GM20431 (cell line): ENCODE data around the gene SENP8.
"Not testable (repeated sequence)": the region's sequence is repeated elsewhere in the genome, so short reads cannot be mapped to it uniquely, and the experiment has no call there.

Source experiments
- in situ Hi-C: fragments of 300-500 bp; cut with MseI, MboI; formaldehyde crosslinking; loops from one replicate; pipeline ENCODE4 v1.15.0; 2020; ENCODE audit warnings: low sequenced_read_pairs; ENCODE audit not compliant: unreplicated experiment

Gene SENP8

DNA sequence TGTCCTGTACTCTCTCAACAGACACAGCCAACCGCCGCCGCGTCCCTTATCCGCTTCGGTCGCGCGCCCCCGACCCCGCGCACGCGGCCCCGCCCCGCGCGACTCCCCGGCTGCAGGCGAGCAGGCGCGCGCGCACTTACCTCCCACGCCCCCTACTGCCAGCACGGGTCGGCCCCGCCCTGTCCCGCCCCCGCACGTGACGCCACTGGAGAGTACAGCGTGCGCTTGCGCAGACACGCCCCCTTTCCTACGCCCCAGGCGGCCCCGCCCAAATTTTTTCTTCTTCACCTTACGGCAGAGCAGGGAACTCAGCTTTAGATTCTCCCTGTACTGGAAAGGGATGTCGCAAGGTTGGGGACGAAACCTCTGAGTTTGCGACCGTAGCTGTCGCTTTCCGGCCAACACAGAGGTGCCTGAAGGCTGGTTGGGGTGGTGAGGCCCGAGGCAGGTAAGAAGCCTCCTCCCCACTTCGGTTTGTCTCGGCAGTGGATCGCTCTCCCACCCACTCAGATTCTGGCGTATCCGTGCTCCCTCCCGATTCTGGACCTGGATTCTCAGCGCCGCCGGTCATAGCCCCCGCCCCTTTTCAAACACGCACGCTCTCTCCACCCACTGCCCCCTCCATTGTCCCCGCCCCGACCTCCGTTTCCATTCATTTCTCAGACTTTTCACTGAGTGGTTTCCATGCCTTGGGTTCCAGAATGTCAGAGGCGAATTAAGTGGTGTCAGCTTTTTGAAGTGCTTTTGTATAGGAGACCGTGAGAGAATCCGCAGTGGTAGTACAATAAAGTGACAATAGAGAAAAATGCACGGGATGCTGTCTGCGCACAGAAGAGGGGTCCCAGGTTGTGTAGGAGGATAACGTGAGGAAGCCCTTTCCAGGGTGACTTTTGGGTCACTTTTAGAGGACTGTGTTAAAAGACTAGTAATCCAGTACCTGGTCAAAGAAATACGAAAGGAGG lies at the start of gene SENP8, which contains the start of gene MYO9A:
TSS of gene SENP8 (plus strand) at position 387 of the 962 bp plus-strand sequence. CDS start 21,221 bp downstream, outside the sequence.
TSS of gene MYO9A (minus strand) at position 134 of the 962 bp plus-strand sequence. CDS start 71,587 bp downstream, outside the sequence.
- in situ Hi-C loops, result no loop called here

DNA sequence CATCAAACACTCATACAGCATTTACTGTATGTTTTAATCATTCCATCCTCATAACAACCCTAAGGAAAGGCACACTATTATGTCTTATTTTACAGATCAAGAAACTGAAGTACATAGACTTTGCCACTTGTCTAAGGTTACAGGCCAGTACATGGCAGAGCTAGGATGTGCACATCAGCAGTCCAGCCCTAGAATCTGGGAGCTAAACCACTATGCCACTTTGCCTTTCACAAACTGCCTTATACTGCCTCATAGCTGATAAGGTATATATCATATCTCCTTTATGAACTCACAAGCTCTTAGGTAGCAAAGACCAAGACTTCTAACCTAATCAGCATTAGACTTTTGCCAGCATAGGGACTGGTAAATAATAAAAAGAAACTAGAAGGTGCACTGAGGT lies 49.3 kb upstream of the SENP8 start:
- in situ Hi-C loops, result no loop called here

DNA sequence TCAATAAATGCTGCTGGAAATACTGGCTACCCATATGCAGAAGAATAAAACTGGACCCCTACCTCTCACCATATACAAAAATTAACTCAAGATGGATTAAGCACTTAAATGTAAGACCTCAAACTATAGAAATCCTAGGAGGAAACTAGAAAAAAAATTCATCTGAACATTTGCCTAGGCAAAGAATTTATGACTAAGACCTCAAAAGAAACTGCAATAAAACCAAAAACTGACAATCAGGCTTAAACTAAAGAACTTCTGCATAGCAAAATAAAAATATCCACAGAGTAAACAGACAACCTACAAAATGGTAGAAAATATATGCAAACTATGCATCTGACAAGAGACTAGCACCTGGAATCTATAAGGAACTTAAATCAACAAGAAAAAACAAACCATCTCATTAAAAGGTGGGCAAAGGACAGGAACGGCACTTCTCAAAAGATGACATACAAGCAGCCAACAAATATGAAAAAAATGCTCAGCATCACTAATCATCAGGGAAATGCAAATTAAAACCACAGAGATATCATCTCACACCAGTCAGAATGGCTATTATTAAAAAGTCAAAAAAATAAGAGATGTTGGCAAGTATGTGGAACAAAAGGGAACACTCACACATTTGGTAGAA lies 47.3 kb upstream of the SENP8 start:
- in situ Hi-C loops, result no loop called here

DNA sequence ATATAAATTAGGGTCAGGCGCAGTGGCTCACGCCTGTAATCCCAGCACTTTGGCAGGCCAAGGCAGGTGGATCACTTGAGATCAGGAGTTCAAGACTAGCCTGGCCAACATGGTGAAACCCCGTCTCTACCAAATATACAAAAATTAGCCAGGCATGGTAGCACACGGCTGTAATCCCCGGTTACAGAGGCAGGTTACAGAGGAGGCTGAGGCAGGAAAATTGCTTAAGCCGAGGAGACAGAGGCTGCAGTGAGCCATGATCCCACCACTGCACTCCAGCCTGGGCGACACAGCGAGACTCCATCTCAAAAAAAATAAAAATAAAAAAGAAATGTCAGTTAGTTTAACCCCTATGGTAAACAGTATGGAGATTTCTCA lies 46.8 kb upstream of the SENP8 start:
- in situ Hi-C loops, result not testable (repeated sequence)

DNA sequence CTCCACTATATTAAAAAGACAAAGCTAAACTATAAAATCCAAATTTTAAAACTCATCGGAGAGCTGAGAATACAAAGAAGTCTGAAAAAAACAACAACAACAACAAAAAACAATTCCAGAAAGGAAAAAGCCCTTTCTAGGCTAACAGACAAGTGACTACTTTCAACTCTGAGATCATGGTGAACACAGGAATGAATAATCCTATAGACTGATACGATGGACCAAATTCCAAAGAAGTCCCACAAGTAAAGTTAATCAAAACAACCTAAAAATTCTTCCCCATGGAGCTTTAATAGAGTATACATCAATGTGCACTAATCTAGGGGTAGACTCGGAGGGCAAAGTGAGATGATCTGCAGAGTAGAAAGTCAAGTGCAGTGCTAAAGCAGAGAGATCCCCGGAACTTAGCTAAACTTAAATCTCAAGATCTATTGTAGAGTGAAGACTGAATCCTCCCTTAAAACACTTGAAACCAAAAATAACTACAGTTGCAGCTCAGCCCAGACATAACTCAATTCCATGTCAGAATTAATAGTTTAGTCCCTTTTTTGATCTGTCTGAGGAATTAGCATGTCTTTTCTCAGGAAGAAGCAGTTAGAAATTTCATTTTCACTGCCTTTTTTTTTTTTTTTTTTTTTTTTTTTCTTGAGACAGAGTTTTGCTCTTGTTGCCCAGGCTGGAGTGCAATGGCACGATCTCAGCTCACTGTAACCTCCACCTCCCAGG lies 43.7 kb upstream of the SENP8 start:
- in situ Hi-C loops, result no loop called here

DNA sequence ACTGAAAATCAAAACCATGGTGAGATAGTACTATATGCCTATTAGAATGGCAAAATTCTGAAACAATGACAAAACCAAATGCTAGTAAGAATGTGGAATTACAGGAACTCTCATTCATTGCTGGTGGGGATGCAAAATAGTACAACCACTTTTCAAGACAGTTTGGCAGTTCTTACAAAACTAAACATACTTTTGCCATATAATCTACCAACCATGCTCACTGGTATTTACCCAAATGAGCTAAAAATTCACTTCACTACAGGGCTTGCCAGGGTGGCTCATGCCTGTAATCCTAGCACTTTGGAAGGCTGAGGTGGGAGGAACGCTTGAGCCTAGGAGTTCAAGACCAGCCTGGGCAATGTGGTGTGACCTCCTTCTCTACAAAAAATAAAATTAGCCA lies 40.3 kb upstream of the SENP8 start:
- in situ Hi-C loops, result no loop called here

DNA sequence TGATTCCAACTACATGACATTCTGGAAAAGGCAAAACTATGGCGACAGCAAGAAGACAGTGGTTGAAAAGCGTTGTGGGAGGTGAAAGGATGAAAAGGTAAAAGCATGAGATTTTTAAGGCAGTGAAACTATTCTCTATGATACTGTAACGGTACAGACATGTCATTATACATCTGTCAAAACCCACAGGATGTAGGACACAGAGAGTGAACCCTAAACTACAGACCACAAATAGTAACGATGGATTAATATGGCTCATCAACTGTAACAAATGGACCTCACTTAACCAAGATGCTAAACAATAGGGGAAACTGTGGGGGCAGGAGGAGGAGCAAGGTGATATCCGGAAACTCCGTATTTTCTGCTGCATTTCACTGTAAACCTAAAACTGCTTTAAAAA lies 39.3 kb upstream of the SENP8 start:
- in situ Hi-C loops, result no loop called here

DNA sequence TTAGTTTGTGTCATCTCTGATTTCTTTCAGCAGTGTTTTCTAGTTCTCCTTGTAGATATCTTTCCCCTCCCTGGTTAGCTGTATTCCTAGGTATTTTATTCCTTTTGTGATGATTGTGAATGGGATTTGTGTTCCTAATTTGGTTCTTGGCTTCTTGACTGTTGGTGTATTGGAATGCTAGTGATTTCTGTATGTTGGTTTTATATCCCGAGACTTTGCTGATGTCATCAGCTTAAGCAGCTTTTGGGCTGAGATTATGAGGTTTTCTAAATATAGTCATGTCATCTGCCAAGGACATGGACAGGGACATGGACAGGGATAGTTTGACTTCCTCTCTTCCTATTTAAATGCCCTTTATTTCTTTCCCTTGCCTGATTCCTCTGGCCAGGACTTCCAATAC lies 36.0 kb upstream of the SENP8 start:
- in situ Hi-C loops, result no loop called here

DNA sequence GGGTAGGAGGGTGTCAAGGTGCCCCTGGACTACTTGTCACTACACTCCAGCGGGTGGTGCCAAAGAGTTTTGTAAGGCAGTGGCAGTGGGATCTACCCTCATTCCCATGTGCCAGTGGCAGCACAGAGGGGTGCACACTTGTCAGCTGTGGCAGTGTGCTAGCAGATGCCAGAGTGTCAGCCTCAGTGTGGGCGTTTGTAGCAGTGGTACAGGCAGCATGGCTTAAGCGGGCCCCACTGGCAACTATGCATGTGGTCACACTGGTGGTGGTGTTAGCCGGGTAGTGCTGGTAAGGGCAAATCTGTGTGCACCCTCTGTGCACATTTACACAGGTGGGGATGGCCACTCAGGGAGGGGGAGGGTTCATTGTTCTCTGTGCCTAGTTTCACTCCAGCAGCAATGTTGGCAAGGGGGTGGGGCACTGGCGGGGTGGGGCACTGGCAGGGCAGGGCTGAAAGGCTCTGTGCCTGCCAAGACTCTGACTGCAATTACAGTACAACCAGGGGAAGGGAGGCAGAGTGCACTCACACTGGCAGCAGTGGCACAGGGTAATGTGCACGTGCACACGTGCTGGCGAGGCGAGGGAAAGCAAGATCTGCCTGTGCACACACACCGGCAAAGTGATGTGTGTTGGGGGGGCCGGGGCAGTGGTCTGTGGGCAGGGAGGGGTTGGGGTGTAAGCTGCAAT lies 32.0 kb upstream of the SENP8 start:
- in situ Hi-C loops, result no loop called here

DNA sequence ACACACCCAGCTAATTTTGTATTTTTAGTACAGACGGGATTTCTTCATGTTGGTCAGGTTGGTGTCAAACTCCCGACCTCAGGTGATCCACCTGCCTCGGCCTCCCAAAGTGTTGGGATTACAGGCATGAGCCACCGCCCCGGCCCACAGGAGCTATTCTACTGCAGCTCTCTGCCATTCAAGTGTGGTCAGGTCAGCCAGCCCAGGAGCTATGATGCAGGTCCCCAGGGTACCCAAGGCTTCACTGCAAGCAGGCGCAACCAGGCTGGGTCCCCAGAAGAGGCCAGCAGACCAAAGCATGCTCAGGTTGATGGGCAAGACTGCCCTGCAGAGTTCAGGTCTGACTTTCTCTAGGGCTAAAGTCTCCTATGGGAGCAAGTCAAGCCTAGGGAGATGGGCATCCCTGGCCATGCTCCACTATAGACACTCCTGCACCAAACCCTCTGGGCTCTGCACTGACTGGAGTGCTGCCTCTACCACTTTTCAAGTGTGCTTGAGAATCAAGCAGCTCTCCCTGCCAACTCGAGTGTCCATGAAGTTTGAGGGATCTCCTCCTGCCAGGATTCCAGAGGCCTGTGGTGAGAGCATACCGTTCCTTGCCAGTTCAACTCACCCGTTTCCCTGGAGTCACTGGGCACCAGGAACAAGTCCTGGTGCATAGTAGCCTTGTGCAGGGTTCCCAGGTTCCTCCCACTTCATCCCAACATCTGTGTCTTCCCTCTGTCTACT lies 31.1 kb upstream of the SENP8 start:
- in situ Hi-C loops, result no loop called here

DNA sequence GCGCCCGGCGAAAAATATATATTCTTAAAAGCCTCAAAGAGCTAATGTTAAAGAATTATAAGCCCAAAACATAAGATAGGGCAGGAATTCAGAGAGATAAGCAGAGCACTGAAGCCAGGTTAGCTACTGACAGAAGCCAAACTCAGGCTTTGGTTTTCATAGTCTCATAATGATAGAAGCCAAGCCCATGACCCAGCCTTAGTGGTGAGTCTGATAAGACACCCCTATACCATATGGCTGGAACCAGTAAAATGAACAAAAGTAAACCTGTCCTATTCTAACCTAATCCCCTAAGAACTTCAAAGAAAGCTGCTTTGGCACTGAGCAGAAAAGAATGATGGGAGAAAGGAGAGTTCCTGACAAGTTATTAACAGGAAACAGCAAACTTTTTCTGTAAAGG lies 26.2 kb upstream of the SENP8 start:
- in situ Hi-C loops, result no loop called here

DNA sequence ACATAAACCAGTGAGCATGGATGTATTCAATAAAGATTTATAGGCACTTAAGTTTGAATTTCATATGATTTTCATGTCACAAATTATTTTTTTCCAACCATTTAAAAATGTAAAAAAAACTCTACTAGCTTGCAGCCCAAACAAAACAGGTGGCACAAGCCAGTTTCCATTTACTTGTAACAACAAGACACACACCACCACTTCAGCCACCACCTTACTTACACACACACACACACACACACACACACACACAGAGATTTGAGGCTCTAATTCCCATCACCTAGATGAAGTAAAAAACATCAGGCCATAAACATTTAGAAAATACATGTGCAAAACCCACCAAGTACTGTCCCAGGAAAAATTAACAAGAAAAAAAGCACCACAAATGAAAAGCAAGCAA lies 25.5 kb upstream of the SENP8 start:
- in situ Hi-C loops, result no loop called here

DNA sequence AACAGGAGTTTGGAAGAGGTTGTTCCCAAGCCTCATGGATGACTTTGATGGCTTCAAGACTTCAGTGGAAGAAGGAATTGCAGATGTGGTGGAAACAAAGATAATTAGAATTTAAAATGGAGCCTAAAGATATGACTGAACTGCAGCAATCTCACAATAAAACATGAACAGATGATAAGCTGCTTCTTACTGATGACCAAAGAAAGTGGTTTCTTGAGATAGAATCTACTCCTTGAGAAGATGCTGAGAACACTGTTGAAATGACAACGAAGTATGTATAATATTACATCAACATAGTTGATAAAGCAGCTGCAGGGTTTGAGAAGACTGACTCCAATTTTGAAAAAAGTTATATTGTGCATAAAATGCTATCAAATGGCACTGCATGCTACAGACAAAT lies 21.4 kb upstream of the SENP8 start:
- in situ Hi-C loops, result no loop called here

DNA sequence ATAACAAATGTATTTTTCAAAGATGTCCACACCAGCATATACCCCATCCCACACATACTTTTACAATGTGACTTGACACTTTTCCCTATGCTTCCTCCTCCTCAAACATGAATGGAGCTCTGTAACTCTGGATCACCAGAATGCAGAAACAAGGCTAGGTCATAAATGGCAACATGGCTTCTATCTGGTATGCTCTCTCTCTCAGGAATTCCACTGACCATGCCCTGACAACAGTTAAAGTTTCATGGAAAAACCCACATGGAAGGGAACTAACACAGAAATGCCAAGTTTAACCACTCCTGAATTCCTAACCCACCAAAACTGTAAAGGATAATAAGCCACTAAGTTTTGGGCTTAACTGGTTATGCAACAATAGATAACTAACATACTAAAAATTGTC lies 20.2 kb upstream of the SENP8 start:
- in situ Hi-C loops, result no loop called here

DNA sequence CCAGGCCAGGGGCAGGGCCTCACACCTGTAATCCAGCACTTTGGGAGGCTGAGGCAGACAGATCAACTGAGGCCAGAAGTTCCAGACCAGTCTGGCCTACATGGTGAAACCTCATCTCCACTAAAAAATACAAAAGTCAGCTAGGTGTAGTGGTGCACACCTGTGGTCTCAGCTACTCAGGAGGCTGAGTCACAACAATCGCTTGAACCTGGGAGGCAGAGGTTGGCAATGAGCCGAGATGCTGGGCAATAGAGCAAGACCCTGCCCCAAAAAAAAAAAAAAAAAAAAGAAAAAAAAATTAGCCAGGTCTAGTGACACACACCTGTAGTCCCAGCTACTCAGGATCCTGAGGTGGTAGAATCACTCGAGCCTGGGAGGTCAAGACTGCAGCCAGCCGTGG lies 19.0 kb upstream of the SENP8 start:
- in situ Hi-C loops, result no loop called here

DNA sequence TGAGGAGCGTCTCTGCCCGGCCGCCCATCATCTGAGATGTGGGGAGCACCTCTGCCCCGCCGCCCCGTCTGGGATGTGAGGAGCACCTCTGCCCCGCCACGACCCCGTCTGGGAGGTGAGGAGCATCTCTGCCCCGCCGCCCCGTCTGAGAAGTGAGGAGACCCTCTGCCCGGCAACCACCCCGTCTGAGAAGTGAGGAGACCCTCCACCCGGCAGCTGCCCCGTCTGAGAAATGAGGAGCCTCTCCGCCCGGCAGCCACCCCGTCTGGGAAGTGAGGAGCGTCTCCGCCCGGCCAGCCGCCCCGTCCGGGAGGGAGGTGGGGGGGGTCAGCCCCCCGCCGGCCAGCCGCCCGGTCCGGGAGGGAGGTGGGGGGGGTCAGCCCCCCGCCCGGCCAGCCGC lies 17.7 kb upstream of the SENP8 start:
- in situ Hi-C loops, result not testable (repeated sequence)

DNA sequence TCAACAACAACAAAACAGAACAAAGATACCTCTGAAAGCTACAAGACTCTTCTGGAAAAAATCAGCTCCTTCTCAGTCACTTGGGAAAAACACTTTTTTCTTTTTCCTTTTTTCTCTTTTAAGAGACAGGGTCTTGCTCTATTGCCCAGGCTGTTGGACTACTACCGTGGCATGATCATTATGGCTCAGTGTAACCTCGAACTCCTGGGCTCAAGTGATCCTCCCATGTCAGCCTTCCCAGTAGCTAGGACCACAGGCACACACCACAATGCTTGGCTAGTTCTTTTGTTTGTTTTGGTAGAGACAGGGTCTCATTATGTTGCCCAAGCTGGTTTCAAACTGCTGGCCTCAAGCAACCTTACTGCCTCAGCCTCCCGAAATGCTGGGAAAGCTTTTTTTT lies 13.1 kb upstream of the SENP8 start:
- in situ Hi-C loops, result no loop called here

DNA sequence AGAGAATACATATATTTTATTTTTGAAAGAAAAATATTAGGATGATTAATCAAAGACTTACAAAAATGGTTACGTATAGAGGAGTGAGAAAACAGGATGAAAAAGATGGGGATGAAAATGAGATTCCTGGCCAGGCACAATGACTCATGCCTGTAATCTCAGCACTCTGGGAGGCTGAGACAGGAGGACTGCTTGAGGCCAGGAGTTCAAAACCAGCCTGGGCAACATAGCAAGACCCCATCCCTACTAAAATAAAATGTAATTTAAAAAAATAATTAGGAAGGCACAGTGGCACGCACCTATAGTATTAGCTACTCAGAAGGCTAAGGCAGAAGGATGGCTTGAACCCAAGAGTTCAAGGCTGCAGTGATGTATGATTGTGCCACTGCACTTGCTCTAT lies 12.1 kb upstream of the SENP8 start:
- in situ Hi-C loops, result no loop called here

DNA sequence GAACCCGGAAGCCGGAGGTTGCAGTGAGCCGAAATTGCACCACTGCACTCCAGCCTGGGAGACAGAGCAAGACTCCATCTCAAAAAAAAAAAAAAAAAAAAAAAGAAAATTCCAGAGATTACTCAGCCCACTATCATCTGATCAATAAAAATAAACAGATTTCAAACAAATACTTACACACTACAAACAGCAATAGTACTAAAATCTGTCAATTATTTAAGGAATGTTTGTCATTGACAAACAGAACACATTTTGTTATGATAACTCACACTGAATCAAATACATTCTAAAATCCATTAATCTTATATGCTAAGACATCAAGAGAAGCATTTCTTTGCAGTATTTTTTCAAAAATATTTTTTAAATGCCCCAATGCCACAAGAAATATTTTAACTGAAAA lies 7.8 kb upstream of the SENP8 start:
- in situ Hi-C loops, result no loop called here

DNA sequence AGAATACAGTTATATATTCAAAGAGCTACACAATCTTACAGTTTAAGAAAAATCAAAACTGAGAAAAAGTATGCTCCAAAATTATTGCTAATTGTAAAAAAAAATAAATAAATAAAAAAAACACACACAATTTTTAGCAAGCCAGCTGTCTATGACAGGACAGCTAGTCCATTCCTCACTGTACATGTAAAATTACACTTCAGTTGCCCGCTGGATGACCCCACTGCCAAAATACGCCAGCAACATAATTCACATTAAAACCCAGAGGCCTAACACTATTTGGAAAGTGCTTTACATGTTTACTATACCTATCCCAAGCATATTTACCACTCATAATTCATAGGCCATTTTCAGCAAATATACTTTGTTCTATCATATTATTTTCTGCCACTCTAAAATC lies 6.1 kb upstream of the SENP8 start:
- in situ Hi-C loops, result no loop called here
